KMS-11 (cell line): ENCODE data around the gene SSR3.
A peak's percentile ranks its signal among the peaks of the same experiment; 100 is the strongest.

Experiments
- H2AFZ ChIP-seq: fragments of 200-600 bp; sonication (generic); 2 replicates; pipeline ENCODE4 v1.6.1; 2016; ENCODE audit warnings: antibody characterized with exemption, mixed run types, low read depth
- H3K27ac ChIP-seq: fragments of 200-600 bp; sonication (generic); 2 replicates; pipeline ENCODE4 v1.6.1; 2016; ENCODE audit warnings: mild to moderate bottlenecking, mixed run types
- H3K27me3 ChIP-seq: fragments of 200-600 bp; sonication (generic); 2 replicates; pipeline ENCODE4 v1.6.1; 2017; ENCODE audit warnings: mild to moderate bottlenecking, low read depth, mixed run types, moderate library complexity; ENCODE audit not compliant: insufficient read depth
- H3K36me3 ChIP-seq: fragments of 200-600 bp; sonication (generic); 2 replicates; pipeline ENCODE4 v1.6.1; 2017; ENCODE audit warnings: mild to moderate bottlenecking, mixed run types; ENCODE audit not compliant: insufficient read depth
- H3K4me1 ChIP-seq: fragments of 200-600 bp; sonication (generic); 2 replicates; pipeline ENCODE4 v1.6.1; 2016; ENCODE audit warnings: mild to moderate bottlenecking, low read depth, mixed run types; ENCODE audit not compliant: poor library complexity, severe bottlenecking
- H3K4me2 ChIP-seq: fragments of 200-600 bp; sonication (generic); 2 replicates; pipeline ENCODE4 v1.7.0; 2016; ENCODE audit warnings: mild to moderate bottlenecking, mixed run types
- H3K4me3 ChIP-seq: fragments of 200-600 bp; sonication (generic); IDR thresholded peaks from 2 replicates; pipeline ENCODE4 v1.6.1; 2017; ENCODE audit warnings: low read depth, low read length, mixed read lengths; ENCODE audit not compliant: insufficient read depth
- H3K79me2 ChIP-seq: fragments of 200-600 bp; sonication (generic); 2 replicates; pipeline ENCODE4 v1.6.1; 2016; ENCODE audit warnings: low read depth, mixed run types; ENCODE audit not compliant: insufficient read depth
- H3K9ac ChIP-seq: fragments of 200-600 bp; sonication (generic); 2 replicates; pipeline ENCODE4 v1.6.1; 2016; ENCODE audit warnings: mild to moderate bottlenecking, mixed run types
- H4K20me1 ChIP-seq: fragments of 200-600 bp; sonication (generic); 2 replicates; pipeline ENCODE4 v1.6.1; 2016; ENCODE audit warnings: mild to moderate bottlenecking, mixed run types; ENCODE audit not compliant: insufficient read depth
- CTCF ChIP-seq: fragments of 200-600 bp; sonication (generic); conservative IDR thresholded peaks from 2 replicates; pipeline ENCODE4 v1.6.1; 2017; ENCODE audit warnings: low read depth, mild to moderate bottlenecking, antibody characterized with exemption, low read length, moderate library complexity, mixed read lengths

The SSR3 gene

GRCh38 chr3:156548041-156548687 lies 6.8 kb downstream of the SSR3 start:
- Histone ChIP-seq H4K20me1 (no peaks in the 10 kb centered on the region), H3K4me2 (no peak overlapping the region), H3K4me3 (no peak overlapping the region), H3K4me1 (peaks cover 56% of the 10 kb centered on the region), H3K9ac (no peak overlapping the region), H3K27ac (no peak overlapping the region), H2AFZ (no peak overlapping the region), H3K79me2 (peaks cover 86% of the 10 kb centered on the region), H3K36me3 (peaks cover 16% of the 10 kb centered on the region; the same call in 1 of the 2 replicates), H3K27me3 (no peaks in the 10 kb centered on the region)
- no peak for TF ChIP-seq CTCF

GRCh38 chr3:156547637-156548036 lies 7.3 kb downstream of the SSR3 start:
- Histone ChIP-seq H3K27me3 (no peaks in the 10 kb centered on the region), H3K4me3 (no peak overlapping the region), H3K36me3 (peaks cover 13% of the 10 kb centered on the region; the same call in 1 of the 2 replicates), H4K20me1 (no peaks in the 10 kb centered on the region), H3K4me2 (no peak overlapping the region), H3K79me2 (peaks cover 80% of the 10 kb centered on the region), H2AFZ (no peak overlapping the region), H3K9ac (no peak overlapping the region), H3K4me1 (peaks cover 54% of the 10 kb centered on the region), H3K27ac (no peak overlapping the region)
- TF ChIP-seq CTCF: no peak

GRCh38 chr3:156543043-156543555 lies 11.8 kb downstream of the SSR3 start:
- no peak overlapping the region for H3K4me3 ChIP-seq
- TF ChIP-seq CTCF: no peak
- H2AFZ ChIP-seq: no peak overlapping the region
- 0 out of 2 replicates have a peak overlapping the region, but pooled peaks have one; percentile 9 for H3K27ac ChIP-seq
- no peak overlapping the region for H3K9ac ChIP-seq
- H4K20me1 ChIP-seq: no peaks in the 10 kb centered on the region
- H3K36me3 ChIP-seq: peaks cover 13% of the 10 kb centered on the region; the same call in 1 of the 2 replicates
- no peaks in the 10 kb centered on the region for H3K27me3 ChIP-seq
- peaks cover 37% of the 10 kb centered on the region; the same call in 1 of the 2 replicates for H3K79me2 ChIP-seq
- H3K4me2 ChIP-seq: no peak overlapping the region
- peaks cover 12% of the 10 kb centered on the region for H3K4me1 ChIP-seq

- H3K4me3 ChIP-seq: no peak overlapping the region
- no peak for TF ChIP-seq CTCF
- peaks cover 8% of the 10 kb centered on the region for H3K4me1 ChIP-seq
- peak overlapping the region; percentile 9; the same call in 1 of the 2 replicates for H3K27ac ChIP-seq
- no peak overlapping the region for H2AFZ ChIP-seq
- H3K27me3 ChIP-seq: no peaks in the 10 kb centered on the region
- H3K79me2 ChIP-seq: peaks cover 30% of the 10 kb centered on the region; the same call in 1 of the 2 replicates
- H3K36me3 ChIP-seq: peaks cover 9% of the 10 kb centered on the region; the same call in 1 of the 2 replicates
- H4K20me1 ChIP-seq: no peaks in the 10 kb centered on the region
- no peak overlapping the region for H3K9ac ChIP-seq
- no peak overlapping the region for H3K4me2 ChIP-seq
Observed at GRCh38 chr3:156542101-156543042, 12.5 kb downstream of the SSR3 start.
